MM.1S (cell line): ENCODE measurements around the gene RFC2.
A peak's percentile ranks its signal among the peaks of the same experiment; 100 is the strongest.

Experiments used
- DNase-seq: peaks from one replicate; pipeline ENCODE4 v3.0.0-alpha.2; 2015
- H2AFZ ChIP-seq: fragments of 300-600 bp; sonication (generic); 2 replicates; pipeline ENCODE4 v1.6.0; 2016; ENCODE audit warnings: antibody characterized with exemption, low read length
- H3F3A ChIP-seq: fragments of 300-600 bp; sonication (generic); 2 replicates; pipeline ENCODE4 v1.6.1; 2016; ENCODE audit warnings: mild to moderate bottlenecking, antibody characterized with exemption, low read length, moderate library complexity, mixed read lengths; ENCODE audit not compliant: insufficient read depth
- H3K27ac ChIP-seq: fragments of 300-600 bp; sonication (generic); 2 replicates; pipeline ENCODE4 v1.5.1; 2016; ENCODE audit warnings: mild to moderate bottlenecking, low read length
- H3K27me3 ChIP-seq: fragments of 300-600 bp; sonication (generic); replicated peaks from 2 replicates; pipeline ENCODE4 v1.6.0; 2016; ENCODE audit warnings: low read length; ENCODE audit not compliant: insufficient read depth
- H3K36me3 ChIP-seq: fragments of 300-600 bp; sonication (generic); replicated peaks from 2 replicates; pipeline ENCODE4 v1.6.1; 2016; ENCODE audit warnings: mild to moderate bottlenecking, low read length, mixed read lengths; ENCODE audit not compliant: insufficient read depth
- H3K4me1 ChIP-seq: fragments of 300-600 bp; sonication (generic); 2 replicates; pipeline ENCODE4 v1.6.1; 2016; ENCODE audit warnings: low read length, mixed read lengths
- H3K4me2 ChIP-seq: fragments of 300-600 bp; sonication (generic); 2 replicates; pipeline ENCODE4 v1.6.0; 2016; ENCODE audit warnings: low read depth, low read length
- H3K4me3 ChIP-seq: fragments of 300-600 bp; sonication (generic); 2 replicates; pipeline ENCODE4 v1.5.1; 2016; ENCODE audit warnings: low read length, mixed read lengths
- H3K79me2 ChIP-seq: fragments of 300-600 bp; sonication (generic); 2 replicates; pipeline ENCODE4 v1.6.1; 2016; ENCODE audit warnings: mixed run types, low read length, mixed read lengths
- H3K9ac ChIP-seq: fragments of 300-600 bp; sonication (generic); 2 replicates; pipeline ENCODE4 v1.6.1; 2016; ENCODE audit warnings: low read length, mixed read lengths
- H3K9me2 ChIP-seq: fragments of 300-600 bp; sonication (generic); replicated peaks from 2 replicates; pipeline ENCODE4 v1.6.1; 2016; ENCODE audit warnings: mild to moderate bottlenecking, low read length, mixed read lengths; ENCODE audit not compliant: insufficient read depth
- H3K9me3 ChIP-seq: fragments of 300-600 bp; sonication (generic); replicated peaks from 2 replicates; pipeline ENCODE4 v1.6.1; 2016; ENCODE audit warnings: mild to moderate bottlenecking, low read length, mixed read lengths; ENCODE audit not compliant: insufficient read depth
- H4K20me1 ChIP-seq: fragments of 300-600 bp; sonication (generic); 2 replicates; pipeline ENCODE4 v1.6.1; 2016; ENCODE audit warnings: mild to moderate bottlenecking, low read length, moderate library complexity, mixed read lengths; ENCODE audit not compliant: insufficient read depth
- EZH2 ChIP-seq: fragments of 300-600 bp; sonication (generic); optimal IDR thresholded peaks from 2 replicates; pipeline ENCODE3; 2017; ENCODE audit warnings: low read depth, mild to moderate bottlenecking, antibody characterized with exemption, low read length, mixed read lengths
- EZH2phosphoT487 ChIP-seq: fragments of 300-600 bp; sonication (generic); IDR thresholded peaks from 2 replicates; pipeline ENCODE4 v1.6.1; 2018; ENCODE audit warnings: antibody characterized with exemption, low read length
- TF ChIP-seq, protein P1 (sequence below): fragments of 300-600 bp; sonication (generic); IDR thresholded peaks from 2 replicates; pipeline ENCODE4 v1.5.1; 2016; ENCODE audit warnings: antibody characterized with exemption, low read length, mixed read lengths

RFC2 gene

GRCh38 chr7:74290553-74290950 lies 36.4 kb upstream of the RFC2 start:
- Histone ChIP-seq H3K4me3 (no peak overlapping the region), H2AFZ (no peak overlapping the region)

DNA sequence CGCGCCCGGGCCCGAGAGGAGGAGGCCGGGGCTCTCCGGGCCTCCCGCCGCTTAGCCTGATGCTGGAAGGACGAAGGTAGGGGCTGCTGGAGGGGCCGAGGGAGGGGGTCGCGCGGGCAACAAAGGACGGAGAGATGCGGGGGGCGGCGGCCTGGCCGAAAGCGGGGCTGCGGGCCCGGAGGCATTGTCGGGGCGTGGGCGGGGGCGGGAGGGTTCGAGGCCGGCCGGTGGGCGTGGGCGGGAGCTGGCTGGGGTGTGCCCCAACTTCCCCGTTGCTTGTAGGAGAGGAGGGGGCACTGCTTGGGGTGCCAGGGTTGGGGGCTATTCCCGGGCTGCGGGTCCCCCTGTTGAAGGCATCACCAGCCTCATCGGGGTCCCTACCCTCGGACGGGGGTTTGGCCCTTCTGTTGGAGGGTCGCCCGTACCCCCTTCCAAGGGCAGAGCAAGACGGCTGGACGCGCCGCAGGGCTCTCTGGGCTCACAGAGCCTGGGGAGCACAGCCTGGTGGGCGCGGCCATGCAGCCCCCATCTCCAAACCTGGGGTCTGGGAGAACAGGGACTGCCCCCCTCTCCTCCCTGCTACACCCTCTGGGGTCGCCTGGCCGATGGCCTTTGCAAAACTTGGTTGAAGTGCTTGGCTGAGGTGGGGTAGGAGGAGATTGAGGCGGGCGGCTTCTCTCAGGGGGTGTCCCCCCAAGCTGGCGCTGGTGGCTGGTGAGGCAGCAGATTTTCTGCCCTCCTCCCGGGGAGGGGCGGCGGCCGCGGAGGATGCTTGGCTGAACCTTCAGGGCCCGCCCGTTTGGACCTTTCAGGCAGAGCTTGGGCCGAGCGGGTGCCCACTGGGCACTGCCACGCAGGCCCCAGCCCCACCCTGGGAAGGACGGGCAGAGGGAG lies 35.7 kb upstream of the RFC2 start:
- Histone ChIP-seq H3K27ac (no peak overlapping the region), H4K20me1 (no peaks in the 10 kb centered on the region), H3K4me1 (peaks cover 5% of the 10 kb centered on the region; the same call in 1 of the 2 replicates), H3K4me3 (peak overlapping the region; percentile 53; the same call in 1 of the 2 replicates), H2AFZ (peak overlapping the region; percentile 63; the same call in 1 of the 2 replicates), H3K36me3 (no peaks in the 10 kb centered on the region), H3K27me3 (peaks cover 38% of the 10 kb centered on the region), H3K4me2 (peak overlapping the region; percentile 55; the same call in 1 of the 2 replicates), H3F3A (no peaks in the 10 kb centered on the region), H3K9me2 (no peaks in the 10 kb centered on the region), H3K79me2 (no peaks in the 10 kb centered on the region), H3K9ac (no peak overlapping the region), H3K9me3 (no peaks in the 10 kb centered on the region)
- DNase-seq, result no peak
- TF ChIP-seq, protein P1, sequence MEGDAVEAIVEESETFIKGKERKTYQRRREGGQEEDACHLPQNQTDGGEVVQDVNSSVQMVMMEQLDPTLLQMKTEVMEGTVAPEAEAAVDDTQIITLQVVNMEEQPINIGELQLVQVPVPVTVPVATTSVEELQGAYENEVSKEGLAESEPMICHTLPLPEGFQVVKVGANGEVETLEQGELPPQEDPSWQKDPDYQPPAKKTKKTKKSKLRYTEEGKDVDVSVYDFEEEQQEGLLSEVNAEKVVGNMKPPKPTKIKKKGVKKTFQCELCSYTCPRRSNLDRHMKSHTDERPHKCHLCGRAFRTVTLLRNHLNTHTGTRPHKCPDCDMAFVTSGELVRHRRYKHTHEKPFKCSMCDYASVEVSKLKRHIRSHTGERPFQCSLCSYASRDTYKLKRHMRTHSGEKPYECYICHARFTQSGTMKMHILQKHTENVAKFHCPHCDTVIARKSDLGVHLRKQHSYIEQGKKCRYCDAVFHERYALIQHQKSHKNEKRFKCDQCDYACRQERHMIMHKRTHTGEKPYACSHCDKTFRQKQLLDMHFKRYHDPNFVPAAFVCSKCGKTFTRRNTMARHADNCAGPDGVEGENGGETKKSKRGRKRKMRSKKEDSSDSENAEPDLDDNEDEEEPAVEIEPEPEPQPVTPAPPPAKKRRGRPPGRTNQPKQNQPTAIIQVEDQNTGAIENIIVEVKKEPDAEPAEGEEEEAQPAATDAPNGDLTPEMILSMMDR, result no peak
- TF ChIP-seq EZH2, result no peak
- no peak for TF ChIP-seq EZH2phosphoT487

More at GRCh38 chr7:74290553-74290950, 36.4 kb upstream of the RFC2 start:
- Histone ChIP-seq H3K4me1 (peaks cover 5% of the 10 kb centered on the region; the same call in 1 of the 2 replicates), H3K27me3 (peaks cover 38% of the 10 kb centered on the region), H3K27ac (no peak overlapping the region), H4K20me1 (no peaks in the 10 kb centered on the region), H3K36me3 (no peaks in the 10 kb centered on the region), H3K9me2 (no peaks in the 10 kb centered on the region), H3K9ac (no peak overlapping the region), H3F3A (no peaks in the 10 kb centered on the region), H3K4me2 (peak overlapping the region; percentile 55; the same call in 1 of the 2 replicates), H3K79me2 (no peaks in the 10 kb centered on the region), H3K9me3 (no peaks in the 10 kb centered on the region)
- no peak for DNase-seq
- TF ChIP-seq EZH2 (no peak), EZH2phosphoT487 (no peak)
- TF ChIP-seq, protein P1, result no peak

DNA sequence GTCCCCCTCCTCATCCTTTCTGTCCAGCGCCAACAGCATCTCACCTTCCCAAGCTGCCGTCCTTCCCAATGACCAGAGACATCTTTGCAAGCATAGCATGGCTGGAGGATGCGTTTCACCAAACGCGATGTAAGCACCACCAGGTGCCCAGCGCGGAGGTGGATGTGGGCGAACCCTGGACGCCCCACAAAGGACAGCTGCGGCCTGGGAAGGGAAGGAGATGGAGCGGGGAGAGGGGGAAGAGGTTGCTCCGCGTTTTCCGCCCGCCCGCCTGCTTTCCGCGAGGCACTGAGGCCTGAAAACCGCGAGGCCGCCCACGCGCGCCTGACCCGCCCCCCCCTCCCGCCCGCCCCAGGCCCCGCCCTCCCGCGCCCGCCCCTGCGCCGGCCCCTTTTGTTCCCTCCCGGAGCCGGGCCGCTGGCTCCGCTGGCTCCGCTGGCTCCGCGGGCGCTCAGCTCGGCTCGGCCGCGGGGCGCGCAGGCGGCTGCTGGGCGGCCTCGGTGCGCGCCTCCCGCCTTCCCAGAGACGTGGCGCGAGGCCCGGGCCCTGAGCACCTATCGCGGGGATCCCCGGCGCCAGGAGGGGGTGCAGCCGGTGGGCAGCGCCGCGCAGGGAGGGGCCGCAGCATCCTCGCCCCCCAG lies 34.9 kb upstream of the RFC2 start, which contains the start of gene CLIP2:
Gene CLIP2 (plus strand): TSS at position 390 of the 641 bp plus-strand sequence. CDS start 28,140 bp downstream, outside the sequence.
- Histone ChIP-seq H3K4me1 (peaks cover 5% of the 10 kb centered on the region; the same call in 1 of the 2 replicates), H3K27ac (no peak within 1 kb of the TSS), H3K9me3 (no peaks in the 10 kb centered on the region), H3K79me2 (no peaks in the 10 kb centered on the region), H3K4me2 (peak within 1 kb of the TSS; percentile 95), H3K4me3 (peak within 1 kb of the TSS; percentile 64), H3K36me3 (no peaks in the 10 kb centered on the region), H2AFZ (peak within 1 kb of the TSS; percentile 99), H3F3A (no peaks in the 10 kb centered on the region), H3K9me2 (no peaks in the 10 kb centered on the region), H4K20me1 (no peaks in the 10 kb centered on the region), H3K27me3 (peaks cover 31% of the 10 kb centered on the region), H3K9ac (peak within 1 kb of the TSS; percentile 28; the same call in 1 of the 2 replicates)
- no peak for TF ChIP-seq EZH2phosphoT487
- TF ChIP-seq, protein P1, result no peak
- peak; percentile 68 for DNase-seq
